Stimulated activated naive CD8-positive, alpha-beta T cell treated with anti-CD3 and anti-CD28 coated beads, Interleukin-15, amount 100 ng/mL, for 72 hours (primary cell): ENCODE data around the gene CD44.

Source experiments
- ATAC-seq: fragments of 150-1000 bp; cut with Tn5 transposase; 2 replicates; pipeline ENCODE4 v1.10.0; 2021; ENCODE audit warnings: mild to moderate bottlenecking, moderate library complexity
- DNase-seq, 2 donors: peaks; one replicate each; pipeline ENCODE4 v3.0.0; 2021 to 2022
- H3K27ac Mint-ChIP-seq, 2 donors: one replicate each; pipeline ENCODE4 v1.8.0; 2022; ENCODE audit warnings: mild to moderate bottlenecking in 2 of 2, mixed read lengths in 2 of 2, moderate library complexity in 2 of 2
- H3K27me3 Mint-ChIP-seq: one replicate; pipeline ENCODE4 v1.8.0; 2022; ENCODE audit warnings: mixed read lengths
- H3K4me1 Mint-ChIP-seq: one replicate; pipeline ENCODE4 v1.8.0; 2022; ENCODE audit warnings: mild to moderate bottlenecking, mixed read lengths
- H3K4me3 Mint-ChIP-seq, 2 donors: one replicate each; pipeline ENCODE4 v1.8.0; 2022; ENCODE audit warnings: mild to moderate bottlenecking in 2 of 2, mixed read lengths in 2 of 2, moderate library complexity in 1 of 2
- H3K9me3 Mint-ChIP-seq, 2 donors: one replicate each; pipeline ENCODE4 v1.8.0; 2022; ENCODE audit warnings: mixed read lengths in 2 of 2

The CD44 gene

DNA sequence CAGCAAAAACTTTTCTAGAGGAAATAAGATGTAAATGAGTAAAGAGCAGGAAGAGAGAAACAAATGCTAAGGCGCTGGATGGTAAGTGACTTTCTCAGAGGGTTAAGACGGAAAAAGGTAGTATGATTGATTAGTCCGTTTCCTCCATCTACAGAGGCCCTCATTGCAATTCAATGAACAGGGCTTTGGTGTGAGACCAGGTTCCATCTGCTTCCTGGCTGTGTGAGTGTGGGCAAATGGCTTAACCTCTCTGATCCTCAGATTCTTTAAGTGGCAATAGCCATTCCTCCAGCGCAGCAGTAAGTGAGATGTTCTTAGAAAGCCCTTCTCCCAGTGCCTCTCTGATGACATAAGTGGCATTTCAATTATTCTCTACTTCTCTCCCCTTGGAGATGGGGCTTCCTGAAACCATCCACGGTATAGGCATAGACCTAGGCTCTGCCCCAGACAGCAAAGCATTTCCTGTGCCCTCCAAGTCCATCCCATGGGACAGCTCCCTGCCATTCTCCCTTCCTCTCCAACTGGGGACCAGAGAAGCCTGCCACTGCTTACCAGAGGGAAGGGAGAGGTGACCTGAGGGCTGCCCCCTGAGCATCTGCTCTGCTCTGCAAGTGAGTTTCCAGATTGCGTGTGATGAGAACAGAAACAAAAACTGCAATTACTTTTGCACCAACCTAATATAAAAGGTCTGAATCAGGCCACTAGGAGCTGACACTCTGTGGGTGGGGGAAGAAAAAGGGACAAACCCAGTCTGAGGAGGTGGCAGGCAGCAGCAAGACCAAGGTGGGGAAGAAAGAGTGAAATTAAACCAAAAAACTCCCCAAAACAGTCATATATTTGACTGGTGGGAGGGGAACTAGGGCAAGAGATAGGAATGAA lies 12.7 kb upstream of the CD44 start:
- Mint-ChIP-seq H3K9me3 (no peaks in the 10 kb centered on the region), H3K4me1 (peaks cover 67% of the 10 kb centered on the region), H3K27me3 (no peaks in the 10 kb centered on the region)

GRCh38 chr11:35126879-35127581 lies 11.9 kb upstream of the CD44 start:
- no peak for DNase-seq
- Mint-ChIP-seq H3K4me3 (peak overlapping the region; percentile 70 to 79), H3K27me3 (no peaks in the 10 kb centered on the region), H3K9me3 (no peaks in the 10 kb centered on the region), H3K4me1 (peaks cover 68% of the 10 kb centered on the region), H3K27ac (peak overlapping the region; percentile 82 to 91)
- ATAC-seq: no peak

More for the DNA sequence above, 12.7 kb upstream of the CD44 start:
- peak overlapping the region; percentile 70 to 79 for H3K4me3 Mint-ChIP-seq
- peak overlapping the region; percentile 82 to 91 for H3K27ac Mint-ChIP-seq
- DNase-seq: peak; percentile 62 to 69
- peak; percentile 94 for ATAC-seq

GRCh38 chr11:35127619-35128018 lies 11.4 kb upstream of the CD44 start:
- Mint-ChIP-seq H3K4me3 (peak overlapping the region in 1 of 2 donors; percentile 79), H3K4me1 (peaks cover 68% of the 10 kb centered on the region), H3K27me3 (no peaks in the 10 kb centered on the region), H3K27ac (no peak overlapping the region), H3K9me3 (no peaks in the 10 kb centered on the region)
- ATAC-seq: no peak
- DNase-seq: no peak

DNA sequence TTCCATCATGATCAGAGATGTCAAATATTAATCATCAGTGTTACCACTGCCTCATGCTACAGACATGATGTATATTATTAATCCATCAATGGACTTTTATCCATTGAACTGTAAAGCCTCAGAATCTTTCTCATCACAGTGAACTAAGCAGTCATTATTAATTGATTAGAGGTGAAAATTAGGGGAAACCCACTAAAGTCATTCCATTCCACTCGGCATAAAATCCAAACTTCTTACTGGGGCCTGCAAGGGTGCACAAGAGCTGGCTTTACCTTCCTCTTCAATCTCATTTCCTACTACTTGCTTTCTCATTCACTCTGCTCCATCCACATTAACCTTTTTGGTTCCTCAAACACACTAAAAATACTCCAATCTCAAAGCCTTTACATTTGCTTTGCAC lies 7.9 kb upstream of the CD44 start:
- DNase-seq (no peak), ATAC-seq (no peak)
- Mint-ChIP-seq H3K4me1 (peaks cover 71% of the 10 kb centered on the region), H3K27me3 (no peaks in the 10 kb centered on the region), H3K27ac (no peak overlapping the region), H3K9me3 (peaks cover 0 to 4% of the 10 kb centered on the region in 2 donors), H3K4me3 (no peak overlapping the region)

- peak overlapping the region in 1 of 2 donors; percentile 48 for H3K27ac Mint-ChIP-seq
- DNase-seq (no peak), ATAC-seq (no peak)
- peaks cover 67% of the 10 kb centered on the region for H3K4me1 Mint-ChIP-seq
- peak overlapping the region in 1 of 2 donors; percentile 32 for H3K4me3 Mint-ChIP-seq
- peaks cover 0 to 4% of the 10 kb centered on the region in 2 donors for H3K9me3 Mint-ChIP-seq
- H3K27me3 Mint-ChIP-seq: no peaks in the 10 kb centered on the region
Measured at GRCh38 chr11:35131886-35132285, 7.1 kb upstream of the CD44 start.

GRCh38 chr11:35133656-35134055 lies 5.3 kb upstream of the CD44 start:
- no peak overlapping the region for H3K4me3 Mint-ChIP-seq
- peaks cover 70% of the 10 kb centered on the region for H3K4me1 Mint-ChIP-seq
- H3K9me3 Mint-ChIP-seq: peaks cover 0 to 4% of the 10 kb centered on the region in 2 donors
- ATAC-seq: peak; percentile 76
- H3K27ac Mint-ChIP-seq: no peak overlapping the region
- no peaks in the 10 kb centered on the region for H3K27me3 Mint-ChIP-seq
- DNase-seq: peak in 1 of 2 donors; percentile 56

DNA sequence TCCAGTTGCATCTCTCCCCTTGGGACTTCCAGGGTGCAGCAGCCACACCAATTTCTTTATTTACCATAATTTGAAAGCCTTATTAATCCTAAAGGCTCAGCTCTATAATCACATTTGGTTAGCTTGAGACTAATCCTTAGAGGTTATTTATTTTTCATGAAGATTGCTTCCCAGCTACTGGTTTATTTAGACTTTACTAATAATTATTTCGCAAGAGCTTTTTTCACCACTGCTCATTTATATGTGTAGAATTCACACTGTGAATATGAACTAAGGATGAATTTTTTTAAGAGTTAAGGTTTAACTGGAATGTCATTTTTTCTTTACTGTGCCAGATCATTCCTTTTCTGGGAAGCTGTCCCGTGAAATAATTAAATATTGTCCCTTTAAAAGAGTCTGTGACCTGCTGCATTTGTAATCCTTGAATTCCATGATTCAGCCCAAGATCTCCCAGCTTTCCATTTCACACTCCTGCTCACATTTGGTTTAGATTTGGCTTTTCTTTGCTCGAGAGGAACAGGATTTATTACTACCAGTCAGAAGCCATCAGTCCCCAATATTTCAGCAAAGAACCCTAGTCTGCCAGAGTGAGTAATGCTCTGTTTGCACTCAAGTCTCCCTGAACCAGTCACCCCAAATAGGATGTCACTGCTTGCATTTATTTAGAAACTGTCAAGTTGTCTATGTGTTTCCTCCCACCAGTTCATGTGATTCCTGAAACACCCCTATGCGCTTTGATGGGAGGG lies 4.4 kb upstream of the CD44 start:
- peaks cover 68% of the 10 kb centered on the region for H3K4me1 Mint-ChIP-seq
- H3K27ac Mint-ChIP-seq: no peak overlapping the region
- H3K4me3 Mint-ChIP-seq: no peak overlapping the region
- peaks cover 0 to 4% of the 10 kb centered on the region in 2 donors for H3K9me3 Mint-ChIP-seq
- ATAC-seq: no peak
- DNase-seq: no peak
- H3K27me3 Mint-ChIP-seq: no peaks in the 10 kb centered on the region

- Mint-ChIP-seq H3K27me3 (no peaks in the 10 kb centered on the region), H3K4me1 (peaks cover 68% of the 10 kb centered on the region), H3K9me3 (peaks cover 0 to 4% of the 10 kb centered on the region in 2 donors), H3K4me3 (no peak overlapping the region), H3K27ac (no peak overlapping the region)
- no peak for ATAC-seq
- DNase-seq: no peak
Measured at GRCh38 chr11:35135222-35135621, 3.7 kb upstream of the CD44 start.

- Mint-ChIP-seq H3K4me3 (no peak overlapping the region), H3K9me3 (peaks cover 0 to 4% of the 10 kb centered on the region in 2 donors), H3K4me1 (peaks cover 59% of the 10 kb centered on the region), H3K27me3 (no peaks in the 10 kb centered on the region), H3K27ac (no peak overlapping the region)
- ATAC-seq: no peak
- DNase-seq: no peak
Measured at GRCh38 chr11:35136311-35136710, 2.7 kb upstream of the CD44 start.

- peak overlapping the region in 1 of 2 donors; percentile 1 for H3K27ac Mint-ChIP-seq
- H3K27me3 Mint-ChIP-seq: no peaks in the 10 kb centered on the region
- H3K4me3 Mint-ChIP-seq: peak overlapping the region; percentile 83 to 86
- DNase-seq (no peak), ATAC-seq (no peak)
- H3K9me3 Mint-ChIP-seq: peaks cover 0 to 4% of the 10 kb centered on the region in 2 donors
- H3K4me1 Mint-ChIP-seq: peaks cover 51% of the 10 kb centered on the region
Measured at GRCh38 chr11:35138058-35138457, 913 bp upstream of the CD44 start.

GRCh38 chr11:35138606-35138942 lies 397 bp upstream of the CD44 start:
- Mint-ChIP-seq H3K4me1 (peaks cover 50% of the 10 kb centered on the region), H3K9me3 (peaks cover 0 to 2% of the 10 kb centered on the region in 2 donors), H3K27me3 (no peaks in the 10 kb centered on the region), H3K4me3 (peak overlapping the region; percentile 83 to 86), H3K27ac (peak overlapping the region; percentile 15 to 99)
- ATAC-seq (no peak), DNase-seq (no peak)

GRCh38 chr11:35139722-35140282 lies 831 bp downstream of the CD44 start:
- Mint-ChIP-seq H3K9me3 (no peaks in the 10 kb centered on the region), H3K4me1 (peaks cover 55% of the 10 kb centered on the region), H3K4me3 (peak overlapping the region; percentile 83 to 86), H3K27me3 (no peaks in the 10 kb centered on the region), H3K27ac (peak overlapping the region; percentile 95 to 99)
- DNase-seq (no peak), ATAC-seq (no peak)

DNA sequence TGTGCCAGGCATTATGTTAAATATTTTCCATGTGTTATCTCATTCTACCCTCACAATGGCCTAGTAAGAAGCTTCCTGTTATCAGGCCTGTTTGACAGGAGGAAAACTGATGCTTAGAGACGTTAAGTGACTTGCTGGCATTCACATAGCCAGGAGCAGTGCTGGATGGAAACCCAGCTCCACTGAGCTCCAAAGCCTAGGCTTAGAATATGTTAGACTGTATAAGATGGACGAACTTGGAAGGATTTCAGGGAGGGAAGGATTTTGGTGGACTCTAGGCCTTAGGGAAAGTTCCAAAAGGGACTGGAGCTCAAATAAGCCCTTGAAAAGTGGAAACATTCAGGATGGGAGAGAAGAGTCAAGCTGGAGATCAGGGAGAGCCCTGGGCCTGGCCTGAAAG lies 2.1 kb downstream of the CD44 start:
- no peaks in the 10 kb centered on the region for H3K9me3 Mint-ChIP-seq
- peak overlapping the region; percentile 83 to 86 for H3K4me3 Mint-ChIP-seq
- DNase-seq: no peak
- no peak for ATAC-seq
- H3K27ac Mint-ChIP-seq: peak overlapping the region; percentile 93 to 95
- H3K27me3 Mint-ChIP-seq: no peaks in the 10 kb centered on the region
- peaks cover 60% of the 10 kb centered on the region for H3K4me1 Mint-ChIP-seq

GRCh38 chr11:35141571-35141971 lies 2.6 kb downstream of the CD44 start:
- no peaks in the 10 kb centered on the region for H3K27me3 Mint-ChIP-seq

GRCh38 chr11:35142481-35143075 lies 3.6 kb downstream of the CD44 start:
- H3K9me3 Mint-ChIP-seq: peaks cover 0 to 6% of the 10 kb centered on the region in 2 donors
- peak overlapping the region; percentile 8 to 47 for H3K27ac Mint-ChIP-seq
- no peak for ATAC-seq
- H3K4me3 Mint-ChIP-seq: peak overlapping the region; percentile 66 to 68
- peaks cover 65% of the 10 kb centered on the region for H3K4me1 Mint-ChIP-seq
- peak in 1 of 2 donors; percentile 47 for DNase-seq
- H3K27me3 Mint-ChIP-seq: no peaks in the 10 kb centered on the region

More at GRCh38 chr11:35141571-35141971, 2.6 kb downstream of the CD44 start:
- Mint-ChIP-seq H3K4me1 (peaks cover 65% of the 10 kb centered on the region), H3K27ac (peak overlapping the region; percentile 93 to 95), H3K4me3 (peak overlapping the region; percentile 83 to 86), H3K9me3 (peaks cover 0 to 1% of the 10 kb centered on the region in 2 donors)
- ATAC-seq: no peak
- DNase-seq: peak in 1 of 2 donors; percentile 44
